Keratinocyte (primary cell): ENCODE data around the gene ATXN10. TPM values are rescaled to one million over a fixed set of nuclear protein-coding genes. Genes with fewer than 3 reads are reported as not detected.

Experiments
- DNase-seq: peaks from one replicate; pipeline ENCODE4 v3.0.0-alpha.2; 2011; ENCODE audit warnings: low read depth, missing footprints, low spot score
- FAIRE-seq: peaks from 2 replicates; lab custom pipeline; 2011; peaks lifted over from hg19 to GRCh38; lab: Jason Lieb, UNC
- H2AFZ ChIP-seq: 2 replicates; pipeline ENCODE4 v1.6.0; 2012; ENCODE audit warnings: low read length, control low read depth, inconsistent platforms; ENCODE audit not compliant: control insufficient read depth
- H3K27ac ChIP-seq: 2 replicates; pipeline ENCODE4 v1.5.1; 2011; ENCODE audit warnings: low read length; ENCODE audit not compliant: control insufficient read depth, insufficient read depth
- H3K27me3 ChIP-seq: 3 replicates; pipeline ENCODE4 v1.6.0; 2011; ENCODE audit warnings: low read length; ENCODE audit not compliant: control insufficient read depth, insufficient read depth; ENCODE audit errors: extremely low read depth
- H3K36me3 ChIP-seq, 2 experiments: 2 replicates in 1 of 2; 3 replicates in 1 of 2; pipeline ENCODE4 v1.5.1; 2011; ENCODE audit warnings: low read length in 2 of 2, mild to moderate bottlenecking in 1 of 2; ENCODE audit not compliant: control insufficient read depth in 2 of 2, insufficient read depth in 2 of 2; ENCODE audit errors: extremely low read depth in 1 of 2
- H3K4me1 ChIP-seq: 3 replicates; pipeline ENCODE4 v1.5.1; 2011; ENCODE audit warnings: low read length; ENCODE audit not compliant: control insufficient read depth, insufficient read depth; ENCODE audit errors: extremely low read depth
- H3K4me2 ChIP-seq: 3 replicates; pipeline ENCODE4 v1.6.0; 2011; ENCODE audit warnings: low read depth, low read length; ENCODE audit not compliant: control insufficient read depth, insufficient read depth; ENCODE audit errors: extremely low read depth
- H3K4me3 ChIP-seq, 3 experiments: fragments of 200-600 bp in 1 of 3; sonication (generic) in 1 of 3; 2 replicates in 2 of 3; 3 replicates in 1 of 3; pipeline ENCODE4 v1.5.1; 2011 to 2016; ENCODE audit warnings: low read length in 3 of 3, mild to moderate bottlenecking in 3 of 3, control low read depth in 2 of 3, inconsistent platforms in 1 of 3, low read depth in 1 of 3, mixed read lengths in 1 of 3, mixed run types in 1 of 3, moderate library complexity in 1 of 3; ENCODE audit not compliant: control insufficient read depth in 2 of 3, insufficient read depth in 2 of 3; ENCODE audit errors: extremely low read depth in 1 of 3
- H3K79me2 ChIP-seq: 2 replicates; pipeline ENCODE4 v1.6.0; 2012; ENCODE audit warnings: low read length; ENCODE audit not compliant: control insufficient read depth, insufficient read depth
- H3K9ac ChIP-seq: 3 replicates; pipeline ENCODE4 v1.6.0; 2011; ENCODE audit warnings: low read length; ENCODE audit not compliant: control insufficient read depth, insufficient read depth; ENCODE audit errors: extremely low read depth
- H3K9me1 ChIP-seq: 3 replicates; pipeline ENCODE4 v1.6.0; 2011; ENCODE audit warnings: low read length; ENCODE audit not compliant: control insufficient read depth, insufficient read depth; ENCODE audit errors: extremely low read depth
- H3K9me3 ChIP-seq: 2 replicates; pipeline ENCODE4 v1.5.1; 2012; ENCODE audit warnings: low read depth, low read length; ENCODE audit not compliant: control insufficient read depth
- H4K20me1 ChIP-seq: 3 replicates; pipeline ENCODE4 v1.6.0; 2011; ENCODE audit warnings: low read length; ENCODE audit not compliant: control insufficient read depth, insufficient read depth; ENCODE audit errors: extremely low read depth
- EZH2 ChIP-seq: IDR thresholded peaks from one replicate; pipeline ENCODE4 v1.6.1; 2012; ENCODE audit warnings: inconsistent platforms, mild to moderate bottlenecking, low read length, moderate library complexity
- dilution Hi-C: fragments of 300-500 bp; cut with MboI; formaldehyde crosslinking; loops from one replicate; pipeline ENCODE4 v1.7.0; 2020; ENCODE audit warnings: low sequenced_read_pairs; ENCODE audit not compliant: extremely low pct_ligation_motif_present
- polyA plus RNA-seq, 5 experiments: library from polyadenylated mRNA; depleted of rRNA in 3 of 5; stranded (reverse) in 3 of 5; stranded (forward) in 1 of 5; unstranded in 1 of 5; fragments of >200 nt; gene quantifications; 1 replicate in 1 of 5; 2 replicates in 3 of 5; 3 replicates in 1 of 5; pipeline versions ENCODE4 v1.2.1 to v1.2.3, GENCODE V29; 2011 to 2012; ENCODE audit warnings: missing spikeins in 2 of 5, low read depth in 1 of 5, low replicate concordance in 1 of 5
- TF ChIP-seq, protein P1 (sequence below), 3 experiments: IDR thresholded peaks in 1 of 3; conservative IDR thresholded peaks in 1 of 3; optimal IDR thresholded peaks in 1 of 3; 2 replicates in 2 of 3; 3 replicates in 1 of 3; pipeline versions ENCODE3 to v1.5.1; 2011; ENCODE audit warnings: low read length in 3 of 3, mild to moderate bottlenecking in 3 of 3, moderate library complexity in 2 of 3, control low read depth in 1 of 3, inconsistent platforms in 1 of 3; ENCODE audit not compliant: insufficient read depth in 2 of 3; ENCODE audit errors: extremely low read depth in 1 of 3

Gene ATXN10
- polyA plus RNA-seq, 1 donor (not counting 4 experiments of a cell fraction or from before 2014, with no cell fraction given): 276 TPM

DNA sequence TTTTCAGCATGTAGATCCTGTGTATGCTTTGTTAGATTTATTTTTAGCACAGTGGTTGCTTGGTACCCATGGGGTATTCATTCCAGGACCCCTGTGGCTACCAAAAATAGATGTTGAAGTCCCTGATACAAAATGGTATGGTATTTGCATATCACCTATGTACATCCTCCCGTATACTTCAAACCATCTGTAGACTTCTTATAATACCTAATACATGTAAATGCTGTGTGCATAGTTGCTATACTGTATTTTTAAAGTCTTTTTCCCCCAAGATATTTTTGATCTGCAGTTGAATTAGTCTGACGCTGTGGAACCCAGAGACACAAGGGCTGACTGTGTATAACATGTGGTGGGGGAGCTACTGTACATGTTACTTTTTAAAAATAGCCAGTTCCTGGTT, 101.1 kb downstream of the ATXN10 start:
- H3K9me3 ChIP-seq: no peaks in the 10 kb centered on the region
- H2AFZ ChIP-seq: no peak overlapping the region
- no peak overlapping the region for H3K4me2 ChIP-seq
- H3K27ac ChIP-seq: no peak overlapping the region
- FAIRE-seq: no peak
- no peaks in the 10 kb centered on the region for H3K27me3 ChIP-seq
- peaks cover 3% of the 10 kb centered on the region for H4K20me1 ChIP-seq
- DNase-seq: no peak
- H3K79me2 ChIP-seq: peaks cover 2% of the 10 kb centered on the region
- H3K36me3 ChIP-seq: peaks cover 0 to 6% of the 10 kb centered on the region in 2 experiments
- H3K9me1 ChIP-seq: no peaks in the 10 kb centered on the region
- peaks cover 10% of the 10 kb centered on the region for H3K4me1 ChIP-seq
- no peak overlapping the region for H3K4me3 ChIP-seq
- dilution Hi-C loops: no loop called here
- H3K9ac ChIP-seq: no peak overlapping the region
- TF ChIP-seq, protein P1, sequence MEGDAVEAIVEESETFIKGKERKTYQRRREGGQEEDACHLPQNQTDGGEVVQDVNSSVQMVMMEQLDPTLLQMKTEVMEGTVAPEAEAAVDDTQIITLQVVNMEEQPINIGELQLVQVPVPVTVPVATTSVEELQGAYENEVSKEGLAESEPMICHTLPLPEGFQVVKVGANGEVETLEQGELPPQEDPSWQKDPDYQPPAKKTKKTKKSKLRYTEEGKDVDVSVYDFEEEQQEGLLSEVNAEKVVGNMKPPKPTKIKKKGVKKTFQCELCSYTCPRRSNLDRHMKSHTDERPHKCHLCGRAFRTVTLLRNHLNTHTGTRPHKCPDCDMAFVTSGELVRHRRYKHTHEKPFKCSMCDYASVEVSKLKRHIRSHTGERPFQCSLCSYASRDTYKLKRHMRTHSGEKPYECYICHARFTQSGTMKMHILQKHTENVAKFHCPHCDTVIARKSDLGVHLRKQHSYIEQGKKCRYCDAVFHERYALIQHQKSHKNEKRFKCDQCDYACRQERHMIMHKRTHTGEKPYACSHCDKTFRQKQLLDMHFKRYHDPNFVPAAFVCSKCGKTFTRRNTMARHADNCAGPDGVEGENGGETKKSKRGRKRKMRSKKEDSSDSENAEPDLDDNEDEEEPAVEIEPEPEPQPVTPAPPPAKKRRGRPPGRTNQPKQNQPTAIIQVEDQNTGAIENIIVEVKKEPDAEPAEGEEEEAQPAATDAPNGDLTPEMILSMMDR (optimal IDR thresholded peaks at IDR 0.05 in 1 of 3, IDR thresholded peaks at IDR 0.05 in 1 of 3, conservative IDR thresholded peaks at IDR 0.05 in 1 of 3; ENCODE audit: extremely low read depth in 1 of 3, insufficient read depth in 2 of 3, low read length in 3 of 3): no peak
- TF ChIP-seq EZH2: no peak

DNA sequence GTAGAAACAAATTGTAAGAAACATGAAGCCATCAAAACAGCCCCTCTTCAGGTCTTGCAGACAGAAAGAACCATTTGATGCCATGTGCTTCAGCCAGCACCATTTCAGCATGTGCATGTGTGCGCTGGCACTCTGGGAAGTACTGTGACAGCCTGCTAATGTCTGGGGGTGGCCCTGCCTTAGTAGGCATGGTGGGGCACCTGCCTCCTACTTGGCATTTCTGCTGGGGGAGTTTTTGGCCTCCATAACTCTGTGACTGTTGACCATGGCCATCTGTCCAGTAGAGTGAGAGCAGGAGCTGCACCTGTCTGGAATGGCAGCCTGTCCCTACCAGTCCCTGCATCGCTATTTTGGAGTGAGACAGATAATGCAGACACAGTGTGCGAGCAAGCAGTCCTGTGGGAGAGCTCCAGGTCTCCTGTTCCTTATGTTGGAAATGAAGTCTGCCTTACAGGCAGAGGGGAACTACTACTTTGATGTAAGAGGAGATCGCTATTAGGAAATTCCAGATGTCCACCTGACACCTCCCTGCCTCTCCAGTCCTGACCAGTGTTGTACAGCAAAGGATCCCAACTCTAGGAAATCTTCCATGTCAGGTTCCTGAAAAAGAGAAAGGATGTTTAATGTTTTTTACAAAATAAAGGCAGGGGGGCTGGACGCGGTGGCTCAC, 102.5 kb downstream of the ATXN10 start:
- H3K4me2 ChIP-seq: no peak overlapping the region
- H3K79me2 ChIP-seq: peaks cover 4% of the 10 kb centered on the region
- no peak overlapping the region for H3K9ac ChIP-seq
- peaks cover 2 to 3% of the 10 kb centered on the region in 2 experiments for H3K36me3 ChIP-seq
- no peaks in the 10 kb centered on the region for H3K9me3 ChIP-seq
- H4K20me1 ChIP-seq: peaks cover 3% of the 10 kb centered on the region
- dilution Hi-C loops: no loop called here
- H2AFZ ChIP-seq: no peak overlapping the region
- TF ChIP-seq, protein P1 (optimal IDR thresholded peaks at IDR 0.05 in 1 of 3, IDR thresholded peaks at IDR 0.05 in 1 of 3, conservative IDR thresholded peaks at IDR 0.05 in 1 of 3; ENCODE audit: extremely low read depth in 1 of 3, insufficient read depth in 2 of 3, low read length in 3 of 3): no peak
- no peak for TF ChIP-seq EZH2
- no peak overlapping the region for H3K4me3 ChIP-seq
- H3K27ac ChIP-seq: no peak overlapping the region
- peaks cover 12% of the 10 kb centered on the region for H3K4me1 ChIP-seq
- H3K27me3 ChIP-seq: no peaks in the 10 kb centered on the region
- DNase-seq (no peak), FAIRE-seq (no peak)
- H3K9me1 ChIP-seq: no peaks in the 10 kb centered on the region
